GM12872 (cell line): ENCODE measurements around the gene SRSF9.
A peak's percentile ranks its signal among the peaks of the same experiment; 100 is the strongest.

Experiments used
- CTCF ChIP-seq: IDR thresholded peaks from 3 replicates; pipeline ENCODE4 v1.5.1; 2011; ENCODE audit warnings: low read depth, mild to moderate bottlenecking, low read length, moderate library complexity; ENCODE audit not compliant: insufficient read depth

SRSF9 gene

GRCh38 chr12:120453977-120454376 is 15.6 kb downstream of the SRSF9 start:
- peak; percentile 80 for TF ChIP-seq CTCF

GRCh38 chr12:120453060-120453750 is 16.3 kb downstream of the SRSF9 start:
- TF ChIP-seq CTCF, result no peak

- no peak for TF ChIP-seq CTCF
Observed at GRCh38 chr12:120447992-120448391, 21.6 kb downstream of the SRSF9 start.

GRCh38 chr12:120445911-120446843 is 23.4 kb downstream of the SRSF9 start, which contains the start of the genes GATC and TRIAP1:
GATC (plus strand) TSS chr12:120446444; CDS start chr12:120446481, 37 bp downstream.
TRIAP1 (minus strand) TSS chr12:120446384; CDS start chr12:120446372, 12 bp downstream.
- TF ChIP-seq CTCF, result no peak

- no peak for TF ChIP-seq CTCF
Observed at GRCh38 chr12:120444676-120445075, 24.9 kb downstream of the SRSF9 start.

- TF ChIP-seq CTCF, result peak; percentile 75
Observed at GRCh38 chr12:120439646-120440247, 29.8 kb downstream of the SRSF9 start.
